Loucy (cell line): ENCODE measurements around the gene TOP1.

ENCODE experiments used
- H2AFZ ChIP-seq: fragments of 200-600 bp; sonication (generic); 2 replicates; pipeline ENCODE4 v1.6.0; 2016; ENCODE audit warnings: antibody characterized with exemption, mild to moderate bottlenecking, low read length, moderate library complexity
- H3F3A ChIP-seq: fragments of 200-600 bp; 2 replicates; pipeline ENCODE4 v1.6.0; 2016; ENCODE audit warnings: antibody characterized with exemption, low read depth, mild to moderate bottlenecking
- H3K27me3 ChIP-seq: fragments of 200-600 bp; sonication (generic); 2 replicates; pipeline ENCODE4 v1.6.1; 2014; ENCODE audit warnings: low read length, mild to moderate bottlenecking; ENCODE audit not compliant: insufficient read depth, poor library complexity, severe bottlenecking
- H3K36me3 ChIP-seq: fragments of 200-600 bp; sonication (generic); 2 replicates; pipeline ENCODE4 v1.6.1; 2016; ENCODE audit warnings: low read length; ENCODE audit not compliant: insufficient read depth
- H3K4me1 ChIP-seq: fragments of 200-600 bp; sonication (generic); 2 replicates; pipeline ENCODE4 v1.5.1; 2014; ENCODE audit warnings: low read length, mild to moderate bottlenecking; ENCODE audit not compliant: insufficient read depth, poor library complexity, severe bottlenecking
- H3K4me2 ChIP-seq: fragments of 200-600 bp; sonication (generic); 2 replicates; pipeline ENCODE4 v1.6.0; 2014; ENCODE audit warnings: antibody characterized with exemption, low read length, low read depth, mild to moderate bottlenecking; ENCODE audit not compliant: poor library complexity, severe bottlenecking
- H3K4me3 ChIP-seq: fragments of 200-600 bp; sonication (generic); 2 replicates; pipeline ENCODE4 v1.5.1; 2014; ENCODE audit warnings: low read length, mild to moderate bottlenecking, mixed read lengths; ENCODE audit not compliant: poor library complexity, severe bottlenecking
- H3K79me2 ChIP-seq: fragments of 200-600 bp; sonication (generic); 2 replicates; pipeline ENCODE4 v1.6.1; 2014; ENCODE audit warnings: low read length; ENCODE audit not compliant: insufficient read depth
- H3K9ac ChIP-seq: fragments of 200-600 bp; sonication (generic); 2 replicates; pipeline ENCODE4 v1.6.0; 2014; ENCODE audit warnings: mild to moderate bottlenecking, low read depth, low read length, moderate library complexity; ENCODE audit not compliant: poor library complexity, severe bottlenecking
- H3K9me2 ChIP-seq: fragments of 200-600 bp; sonication (generic); replicated peaks from 2 replicates; pipeline ENCODE4 v1.6.1; 2016; ENCODE audit warnings: low read depth, low read length, mixed read lengths
- H3K9me3 ChIP-seq: fragments of 200-600 bp; sonication (generic); 2 replicates; pipeline ENCODE4 v1.6.1; 2014; ENCODE audit warnings: mild to moderate bottlenecking, antibody characterized with exemption, low read length, low read depth; ENCODE audit not compliant: insufficient read depth
- H4K20me1 ChIP-seq: fragments of 200-600 bp; sonication (generic); 2 replicates; pipeline ENCODE4 v1.6.0; 2014; ENCODE audit warnings: antibody characterized with exemption, low read length, mild to moderate bottlenecking; ENCODE audit not compliant: insufficient read depth, poor library complexity, severe bottlenecking
- CTCF ChIP-seq: fragments of 200-600 bp; sonication (generic); conservative IDR thresholded peaks from 2 replicates; pipeline ENCODE4 v1.5.1; 2014; ENCODE audit warnings: mild to moderate bottlenecking, antibody characterized with exemption, low read length
- EZH2phosphoT487 ChIP-seq: fragments of 200-600 bp; IDR thresholded peaks from 2 replicates; pipeline ENCODE4 v1.6.1; 2018; ENCODE audit warnings: antibody characterized with exemption, mild to moderate bottlenecking, moderate library complexity, borderline replicate concordance

Gene TOP1

GRCh38 chr20:41005361-41005729, 23.3 kb upstream of the TOP1 start:
- no peaks in the 10 kb centered on the region for H3K9me2 ChIP-seq
- H4K20me1 ChIP-seq = no peaks in the 10 kb centered on the region
- H3K36me3 ChIP-seq = no peaks in the 10 kb centered on the region
- peaks cover 27% of the 10 kb centered on the region for H3K4me1 ChIP-seq
- no peaks in the 10 kb centered on the region for H3K27me3 ChIP-seq
- peaks cover 6% of the 10 kb centered on the region; the same call in 1 of the 2 replicates for H3K9me3 ChIP-seq
- H3F3A ChIP-seq = no peaks in the 10 kb centered on the region
- TF ChIP-seq EZH2phosphoT487 = no peak
- TF ChIP-seq CTCF = no peak
- no peak overlapping the region for H3K4me2 ChIP-seq
- H2AFZ ChIP-seq = no peak overlapping the region
- H3K9ac ChIP-seq = no peak overlapping the region
- H3K79me2 ChIP-seq = no peaks in the 10 kb centered on the region
- H3K4me3 ChIP-seq = no peak overlapping the region

DNA sequence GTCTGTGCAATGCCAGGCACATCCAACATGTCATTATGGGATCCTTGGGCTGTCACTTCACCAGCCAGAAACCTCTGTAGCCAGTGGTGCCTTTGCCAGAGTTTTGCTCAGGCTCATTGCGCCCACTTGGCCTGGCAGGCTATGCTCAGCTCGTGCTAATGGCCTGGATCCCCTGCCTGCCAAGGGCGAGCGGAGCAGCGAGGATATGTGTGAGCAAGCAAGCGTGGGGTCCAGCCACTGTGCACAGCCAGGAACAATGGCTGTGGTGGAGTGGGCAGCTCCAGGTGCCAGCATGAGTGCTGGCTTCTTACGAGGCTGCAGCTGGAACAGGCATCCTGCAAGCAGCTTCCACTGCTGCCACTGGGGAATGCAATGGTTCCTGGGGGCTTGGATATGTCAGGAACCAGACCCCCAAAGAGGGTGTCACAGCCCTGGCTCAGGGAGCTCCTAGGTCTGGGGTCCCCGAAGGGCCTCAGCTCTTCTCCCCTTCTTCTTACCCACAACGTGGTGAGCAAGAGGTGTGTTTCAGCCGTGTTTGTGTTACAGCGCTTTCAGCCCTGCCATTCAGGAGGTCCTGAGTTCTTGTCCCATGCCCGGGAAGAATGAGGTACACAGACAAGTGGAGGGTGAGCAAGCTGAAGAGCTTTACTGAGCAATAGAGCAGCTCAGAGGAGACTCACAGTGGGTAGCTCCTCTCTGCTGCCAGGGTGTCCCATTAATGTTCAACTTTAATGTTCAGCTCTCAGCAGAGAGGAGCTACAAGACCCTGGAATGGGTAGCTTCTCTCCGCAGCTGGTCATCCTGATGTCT, 22.3 kb upstream of the TOP1 start:
- TF ChIP-seq EZH2phosphoT487 (no peak), CTCF (no peak)
- Histone ChIP-seq H3K27me3 (no peaks in the 10 kb centered on the region), H2AFZ (no peak overlapping the region), H4K20me1 (no peaks in the 10 kb centered on the region), H3K9me3 (peaks cover 6% of the 10 kb centered on the region; the same call in 1 of the 2 replicates), H3K79me2 (no peaks in the 10 kb centered on the region), H3K36me3 (no peaks in the 10 kb centered on the region), H3K4me2 (no peak overlapping the region), H3K4me1 (peaks cover 29% of the 10 kb centered on the region), H3K9ac (no peak overlapping the region), H3F3A (no peaks in the 10 kb centered on the region), H3K9me2 (no peaks in the 10 kb centered on the region), H3K4me3 (no peak overlapping the region)

- H3K79me2 ChIP-seq = no peaks in the 10 kb centered on the region
- H3K4me1 ChIP-seq = peaks cover 36% of the 10 kb centered on the region
- H3K9ac ChIP-seq = no peak overlapping the region
- no peaks in the 10 kb centered on the region for H3K27me3 ChIP-seq
- TF ChIP-seq CTCF (no peak), EZH2phosphoT487 (no peak)
- H3K4me3 ChIP-seq = no peak overlapping the region
- H4K20me1 ChIP-seq = no peaks in the 10 kb centered on the region
- H3K9me2 ChIP-seq = no peaks in the 10 kb centered on the region
- H3F3A ChIP-seq = no peaks in the 10 kb centered on the region
- H3K9me3 ChIP-seq = peaks cover 6% of the 10 kb centered on the region; the same call in 1 of the 2 replicates
- no peak overlapping the region for H2AFZ ChIP-seq
- no peaks in the 10 kb centered on the region for H3K36me3 ChIP-seq
- H3K4me2 ChIP-seq = no peak overlapping the region
These were observed 21.6 kb upstream of the TOP1 start for GRCh38 chr20:41006936-41007474.
